Urinary bladder (tissue), 4 donors: ENCODE measurements around the gene PRKCB. TPM values are rescaled to one million over a fixed set of nuclear protein-coding genes. Genes with fewer than 3 reads are reported as not detected.

ENCODE experiments used
- DNase-seq: peaks from one replicate; pipeline ENCODE4 v3.0.0-alpha.2; 2015; ENCODE audit errors: extremely low spot score
- H3K27ac ChIP-seq: one replicate; pipeline ENCODE4 v1.5.1; 2013; ENCODE audit warnings: low read depth, mild to moderate bottlenecking, moderate library complexity
- H3K36me3 ChIP-seq: one replicate; pipeline ENCODE4 v1.6.1; 2013; ENCODE audit warnings: mild to moderate bottlenecking, moderate library complexity; ENCODE audit not compliant: insufficient read depth
- H3K4me1 ChIP-seq: one replicate; pipeline ENCODE4 v1.6.1; 2013; ENCODE audit warnings: mild to moderate bottlenecking, moderate library complexity; ENCODE audit not compliant: insufficient read depth
- H3K4me3 ChIP-seq: one replicate; pipeline ENCODE4 v1.5.1; 2013; ENCODE audit warnings: low read depth, low read length
- WGBS: extraction: QIAGEN DNeasy Blood & Tissue Kit; methylation state at CpG from one replicate; pipeline ENCODE4 v1.1.7; 2013; 5-methylcytosine and 5-hydroxymethylcytosine counted together
- polyA plus RNA-seq: library from polyadenylated mRNA; stranded (reverse); fragments of 200-250 nt; gene quantifications from one replicate; pipeline ENCODE4 v1.2.3, GENCODE V29; 2013
- total RNA-seq: library from RNA; depleted of rRNA; stranded (reverse); fragments of >200 nt; gene quantifications from one replicate; pipeline ENCODE4 v1.2.3, GENCODE V29; 2014
- donor health status: healthy with polysubstance abuse.
- donor health status: healthy.

PRKCB gene
- total and polyA plus RNA-seq, 2 donors: 7.0 to 8.9 TPM

- H3K36me3 ChIP-seq: no peaks in the 10 kb centered on the region
- 70% methylated on average over 4 of the region's 4 CpGs for WGBS
- no peak overlapping the region for H3K4me3 ChIP-seq
- no peak overlapping the region for H3K27ac ChIP-seq
- no peak for DNase-seq
- H3K4me1 ChIP-seq: no peaks in the 10 kb centered on the region
Observed at GRCh38 chr16:23843143-23843542, 7.4 kb downstream of the PRKCB start.

DNA sequence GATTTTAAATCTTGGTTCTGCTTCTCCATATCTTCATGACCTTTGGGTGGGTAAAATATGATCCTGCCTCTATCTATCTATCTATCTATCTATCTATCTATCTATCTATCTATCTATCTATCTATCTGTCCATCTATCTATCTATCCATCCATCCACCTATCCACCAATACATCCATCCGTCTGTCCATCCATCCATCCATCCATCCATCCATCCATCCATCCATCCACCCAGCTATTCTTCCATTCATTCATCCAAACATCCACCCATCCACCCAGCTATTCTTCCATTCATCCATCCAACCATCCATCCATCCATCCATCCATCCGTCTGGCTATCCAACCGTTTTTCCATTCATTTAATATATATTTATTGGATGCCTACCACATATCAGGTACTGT, 11.5 kb downstream of the PRKCB start:
- no peaks in the 10 kb centered on the region for H3K4me1 ChIP-seq
- no peak overlapping the region for H3K27ac ChIP-seq
- no peak for DNase-seq
- H3K4me3 ChIP-seq: no peak overlapping the region
- no peaks in the 10 kb centered on the region for H3K36me3 ChIP-seq
- WGBS: 73% methylated on average over 3 of the region's 3 CpGs

- no peak for DNase-seq
- no peaks in the 10 kb centered on the region for H3K36me3 ChIP-seq
Observed at GRCh38 chr16:23847948-23848347, 12.2 kb downstream of the PRKCB start.

GRCh38 chr16:23848958-23849357, 13.2 kb downstream of the PRKCB start:
- Histone ChIP-seq H3K4me3 (no peak overlapping the region), H3K36me3 (no peaks in the 10 kb centered on the region), H3K27ac (no peak overlapping the region), H3K4me1 (no peaks in the 10 kb centered on the region)
- DNase-seq: no peak
- WGBS: 79% methylated on average over 9 of the region's 9 CpGs

More at GRCh38 chr16:23847948-23848347, 12.2 kb downstream of the PRKCB start:
- H3K4me3 ChIP-seq: no peak overlapping the region
- H3K4me1 ChIP-seq: no peaks in the 10 kb centered on the region
- no peak overlapping the region for H3K27ac ChIP-seq
- 61% methylated on average over 3 of the region's 3 CpGs for whole genome bisulfite sequencing

GRCh38 chr16:23852794-23853562, 17.2 kb downstream of the PRKCB start:
- Histone ChIP-seq H3K4me3 (no peak overlapping the region), H3K4me1 (no peaks in the 10 kb centered on the region), H3K27ac (no peak overlapping the region), H3K36me3 (no peaks in the 10 kb centered on the region)
- 44% methylated on average over 5 of the region's 5 CpGs for WGBS
- no peak for DNase-seq

GRCh38 chr16:23855010-23855409, 19.2 kb downstream of the PRKCB start:
- H3K36me3 ChIP-seq: no peaks in the 10 kb centered on the region
- H3K27ac ChIP-seq: no peak overlapping the region
- DNase-seq: no peak
- no peak overlapping the region for H3K4me3 ChIP-seq
- peaks cover 2% of the 10 kb centered on the region for H3K4me1 ChIP-seq
- 68% methylated on average over 5 of the region's 5 CpGs for WGBS

- Histone ChIP-seq H3K27ac (no peak overlapping the region), H3K4me3 (no peak overlapping the region), H3K36me3 (no peaks in the 10 kb centered on the region), H3K4me1 (peaks cover 2% of the 10 kb centered on the region)
- WGBS: 73% methylated on average over 2 of the region's 2 CpGs
- DNase-seq: no peak
Observed at GRCh38 chr16:23856251-23856709, 20.5 kb downstream of the PRKCB start.

- Histone ChIP-seq H3K27ac (no peak overlapping the region), H3K36me3 (no peaks in the 10 kb centered on the region), H3K4me3 (no peak overlapping the region), H3K4me1 (peaks cover 2% of the 10 kb centered on the region)
- no peak for DNase-seq
- whole genome bisulfite sequencing: 14% methylated on average over 11 of the region's 11 CpGs
Observed at GRCh38 chr16:23857256-23857880, 21.6 kb downstream of the PRKCB start.

DNA sequence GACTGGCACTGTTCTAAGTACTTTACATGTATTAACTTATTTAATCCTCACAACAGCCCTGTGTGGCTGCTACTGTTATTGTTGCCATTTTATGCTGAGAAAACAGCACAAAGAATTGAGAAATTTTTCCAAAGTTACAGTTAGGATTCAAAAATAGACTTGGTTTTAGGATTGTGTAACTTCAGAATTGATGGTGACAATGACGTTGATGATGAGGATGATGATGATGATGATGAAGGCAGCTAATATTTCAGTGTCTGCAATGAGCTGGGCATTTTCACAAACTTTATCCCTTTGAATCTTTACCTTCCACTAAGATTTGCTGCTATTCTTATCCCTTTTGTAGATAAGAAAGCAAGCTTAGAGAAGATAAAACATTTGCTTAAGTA, 22.1 kb downstream of the PRKCB start:
- Histone ChIP-seq H3K36me3 (no peaks in the 10 kb centered on the region), H3K27ac (no peak overlapping the region), H3K4me1 (peaks cover 2% of the 10 kb centered on the region), H3K4me3 (no peak overlapping the region)
- no peak for DNase-seq
- WGBS: 30% methylated on average over 1 of the region's 1 CpG

DNA sequence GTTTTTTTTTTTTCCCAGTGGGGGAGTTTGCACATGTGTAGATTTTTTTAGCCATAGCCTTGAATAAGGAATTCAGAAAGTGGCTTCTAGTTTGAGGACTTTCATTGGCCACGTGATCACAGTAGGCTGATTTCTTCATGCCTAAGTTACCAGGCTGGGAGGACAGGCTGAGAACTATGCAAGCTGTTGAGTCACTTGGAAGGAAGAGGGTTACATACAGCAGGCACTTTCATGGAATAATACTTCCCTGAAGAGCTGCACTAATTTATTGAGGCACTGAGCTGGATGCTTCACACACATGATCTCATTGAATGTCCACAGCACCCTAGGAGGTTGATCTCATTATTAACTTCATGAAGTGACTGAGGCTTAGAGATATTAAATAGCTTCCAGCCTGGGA, 22.8 kb downstream of the PRKCB start:
- DNase-seq: no peak
- WGBS: 69% methylated on average over 1 of the region's 1 CpG
- no peak overlapping the region for H3K4me3 ChIP-seq
- no peaks in the 10 kb centered on the region for H3K36me3 ChIP-seq
- H3K4me1 ChIP-seq: peaks cover 2% of the 10 kb centered on the region
- no peak overlapping the region for H3K27ac ChIP-seq

DNA sequence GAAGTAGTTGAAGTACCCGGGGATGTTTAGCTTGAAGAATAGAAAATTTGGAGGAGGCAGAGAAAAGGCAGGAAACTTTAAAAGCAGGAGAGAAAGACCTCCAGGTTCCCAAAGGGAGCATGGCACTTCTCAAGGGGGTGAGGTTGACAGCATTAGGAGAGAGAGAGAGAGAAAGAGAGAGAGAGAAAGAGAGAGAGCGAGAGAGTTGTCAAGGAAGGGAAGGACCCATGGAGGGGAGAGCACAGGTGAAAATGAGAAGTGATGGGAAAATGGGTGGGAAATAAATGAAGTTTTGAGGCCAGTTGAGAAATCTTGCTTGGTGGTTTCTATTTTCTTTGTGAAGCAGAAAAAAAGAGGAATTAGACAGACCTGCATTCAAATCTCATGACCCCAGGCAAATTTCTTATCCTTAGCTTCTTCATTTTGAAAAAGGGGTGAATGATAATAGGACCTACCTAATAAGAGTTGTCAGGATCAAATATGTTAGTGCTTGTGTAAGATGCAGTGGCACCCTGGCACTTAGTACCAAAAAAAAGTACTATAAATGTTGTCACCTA, 24.0 kb downstream of the PRKCB start:
- Histone ChIP-seq H3K27ac (no peak overlapping the region), H3K4me3 (no peak overlapping the region), H3K4me1 (peaks cover 2% of the 10 kb centered on the region), H3K36me3 (no peaks in the 10 kb centered on the region)
- WGBS: 60% methylated on average over 2 of the region's 2 CpGs
- no peak for DNase-seq

GRCh38 chr16:23861874-23862273, 26.1 kb downstream of the PRKCB start:
- Histone ChIP-seq H3K4me3 (no peak overlapping the region), H3K36me3 (no peaks in the 10 kb centered on the region), H3K4me1 (peaks cover 2% of the 10 kb centered on the region), H3K27ac (no peak overlapping the region)
- DNase-seq: no peak
- 79% methylated on average over 3 of the region's 3 CpGs for WGBS

- Histone ChIP-seq H3K36me3 (no peaks in the 10 kb centered on the region), H3K4me3 (no peak overlapping the region), H3K27ac (no peak overlapping the region), H3K4me1 (peaks cover 2% of the 10 kb centered on the region)
- DNase-seq: no peak
- WGBS: 54% methylated on average over 6 of the region's 6 CpGs
Observed at GRCh38 chr16:23862556-23862955, 26.8 kb downstream of the PRKCB start.
